ENCODE measurements around the gene ATPAF1. TPM values are rescaled to one million over a fixed set of nuclear protein-coding genes. Genes with fewer than 3 reads are reported as not detected.
"Not testable (repeated sequence)": the region's sequence is repeated elsewhere in the genome, so short reads cannot be mapped to it uniquely, and the experiment has no call there.

The ATPAF1 gene
- total RNA-seq, 1 experiment from 2014 or later: 39.0 TPM

DNA sequence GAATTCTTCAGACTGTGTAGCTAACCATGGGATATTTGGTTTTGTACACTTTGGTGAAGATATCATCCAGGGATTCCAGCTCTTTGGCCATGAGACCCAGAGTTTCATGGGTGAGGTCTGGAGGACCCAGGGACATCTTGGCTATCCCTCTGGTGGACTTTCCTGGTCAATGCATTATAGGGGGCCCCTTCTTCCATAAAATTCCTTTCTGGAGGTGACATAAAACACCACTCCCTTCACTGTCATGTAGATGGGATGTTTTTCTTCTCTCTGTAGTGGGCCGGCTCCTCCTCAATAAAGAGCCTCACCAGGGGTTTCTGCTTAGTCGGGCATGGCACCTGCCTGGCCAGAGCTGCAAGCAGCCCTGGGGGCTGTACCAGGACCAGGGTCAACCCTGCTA is 2.2 kb downstream of the ATPAF1 start:
- CTCF ChIA-PET: no interaction called here
- Histone ChIP-seq H3K4me1 (ENCODE audit: control insufficient read depth, insufficient read depth, low read length) (peaks cover 11% of the 10 kb centered on the region; the same call in 1 of the 2 replicates), H3K27me3 (ENCODE audit: control insufficient read depth, insufficient read depth, low read length) (no peaks in the 10 kb centered on the region), H3K36me3 (ENCODE audit: control insufficient read depth, insufficient read depth, low read length) (0 out of 2 replicates have a peak, but pooled peaks cover 5% of the 10 kb centered on the region), H3K27ac (ENCODE audit: low read length) (no peak overlapping the region), H3K9me3 (ENCODE audit: control insufficient read depth, insufficient read depth, low read depth, low read length) (no peaks in the 10 kb centered on the region), H3K4me3 (ENCODE audit: low read depth in 2 of 2, low read length in 2 of 2) (no peak overlapping the region)
- DNase-seq (ENCODE audit: low read depth, low spot score) (no peak), ATAC-seq (no peak)
- no TSS peak for BruUV-seq (replicated peaks)
- POLR2A ChIA-PET: no interaction called here
- TF ChIP-seq REST (IDR thresholded peaks at IDR 0.05; ENCODE audit: insufficient read depth in 1 of 2, low read depth in 2 of 2, low read length in 1 of 2) (no peak), SIN3A (IDR thresholded peaks at IDR 0.05; ENCODE audit: borderline replicate concordance, insufficient read depth, low read depth, low read length) (no peak), POLR2AphosphoS5 (IDR thresholded peaks at IDR 0.05; ENCODE audit: low read depth, low read length) (no peak), TCF7L2 (IDR thresholded peaks at IDR 0.05; ENCODE audit: low read depth, low read length) (no peak)
- TF ChIP-seq, protein P1, sequence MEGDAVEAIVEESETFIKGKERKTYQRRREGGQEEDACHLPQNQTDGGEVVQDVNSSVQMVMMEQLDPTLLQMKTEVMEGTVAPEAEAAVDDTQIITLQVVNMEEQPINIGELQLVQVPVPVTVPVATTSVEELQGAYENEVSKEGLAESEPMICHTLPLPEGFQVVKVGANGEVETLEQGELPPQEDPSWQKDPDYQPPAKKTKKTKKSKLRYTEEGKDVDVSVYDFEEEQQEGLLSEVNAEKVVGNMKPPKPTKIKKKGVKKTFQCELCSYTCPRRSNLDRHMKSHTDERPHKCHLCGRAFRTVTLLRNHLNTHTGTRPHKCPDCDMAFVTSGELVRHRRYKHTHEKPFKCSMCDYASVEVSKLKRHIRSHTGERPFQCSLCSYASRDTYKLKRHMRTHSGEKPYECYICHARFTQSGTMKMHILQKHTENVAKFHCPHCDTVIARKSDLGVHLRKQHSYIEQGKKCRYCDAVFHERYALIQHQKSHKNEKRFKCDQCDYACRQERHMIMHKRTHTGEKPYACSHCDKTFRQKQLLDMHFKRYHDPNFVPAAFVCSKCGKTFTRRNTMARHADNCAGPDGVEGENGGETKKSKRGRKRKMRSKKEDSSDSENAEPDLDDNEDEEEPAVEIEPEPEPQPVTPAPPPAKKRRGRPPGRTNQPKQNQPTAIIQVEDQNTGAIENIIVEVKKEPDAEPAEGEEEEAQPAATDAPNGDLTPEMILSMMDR (IDR thresholded peaks at IDR 0.05): no peak
- intact Hi-C loops (cut with micrococcal nuclease; ENCODE audit: unreplicated experiment) (no loop called here), in situ Hi-C loops (cut with HindIII; ENCODE audit: low pct_unique_long_range_greater_than_20kb, low sequenced_read_pairs) (no loop called here)

DNA sequence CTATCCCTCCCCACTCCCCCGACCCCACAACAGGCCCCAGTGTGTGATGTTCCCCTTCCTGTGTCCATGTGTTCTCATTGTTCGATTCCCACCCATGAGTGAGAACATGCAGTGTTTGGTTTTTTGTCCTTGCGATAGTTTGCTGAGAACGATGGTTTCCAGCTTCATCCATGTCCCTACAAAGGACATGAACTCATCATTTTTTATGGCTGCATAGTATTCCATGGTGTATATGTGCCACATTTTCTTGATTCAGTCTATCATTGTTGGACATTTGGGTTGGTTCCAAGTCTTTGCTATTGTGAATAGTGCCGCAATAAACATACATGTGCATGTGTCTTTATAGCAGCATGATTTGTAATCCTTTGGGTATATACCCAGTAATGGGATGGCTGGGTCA is 5.2 kb downstream of the ATPAF1 start:
- H3K4me1 ChIP-seq (ENCODE audit: control insufficient read depth, insufficient read depth, low read length); H3K27ac ChIP-seq (ENCODE audit: low read length); H3K36me3 ChIP-seq (ENCODE audit: control insufficient read depth, insufficient read depth, low read length); H3K27me3 ChIP-seq (ENCODE audit: control insufficient read depth, insufficient read depth, low read length); DNase-seq (ENCODE audit: low read depth, low spot score); H3K9me3 ChIP-seq (ENCODE audit: control insufficient read depth, insufficient read depth, low read depth, low read length); in situ Hi-C loops (cut with HindIII; ENCODE audit: low pct_unique_long_range_greater_than_20kb, low sequenced_read_pairs); BruUV-seq (replicated peaks); H3K4me3 ChIP-seq (ENCODE audit: low read depth in 2 of 2, low read length in 2 of 2); CTCF ChIA-PET; intact Hi-C loops (cut with micrococcal nuclease; ENCODE audit: unreplicated experiment); POLR2A ChIA-PET; ATAC-seq: not testable (repeated sequence)

- ATAC-seq; intact Hi-C loops (cut with micrococcal nuclease; ENCODE audit: unreplicated experiment): not testable (repeated sequence)
Observed at GRCh38 chr1:46660116-46660515, 8.0 kb downstream of the ATPAF1 start.

More at GRCh38 chr1:46660116-46660515, 8.0 kb downstream of the ATPAF1 start:
- peaks cover 21% of the 10 kb centered on the region for H3K36me3 ChIP-seq (ENCODE audit: control insufficient read depth, insufficient read depth, low read length)
- BruUV-seq (replicated peaks); H3K4me1 ChIP-seq (ENCODE audit: control insufficient read depth, insufficient read depth, low read length); in situ Hi-C loops (cut with HindIII; ENCODE audit: low pct_unique_long_range_greater_than_20kb, low sequenced_read_pairs); DNase-seq (ENCODE audit: low read depth, low spot score); H3K9me3 ChIP-seq (ENCODE audit: control insufficient read depth, insufficient read depth, low read depth, low read length); H3K27me3 ChIP-seq (ENCODE audit: control insufficient read depth, insufficient read depth, low read length); H3K4me3 ChIP-seq (ENCODE audit: low read depth in 2 of 2, low read length in 2 of 2); H3K27ac ChIP-seq (ENCODE audit: low read length): not testable (repeated sequence)
- POLR2A ChIA-PET: interaction anchor here (0.6 to 0.8 kb wide), 2 partner anchors 17 to 58 kb away, joined by 3 to 4 read pairs; no protein-coding TSS in a partner anchor
- CTCF ChIA-PET: interaction anchor here (0.6 kb wide), 1 partner anchor 42 kb away, joined by 3 read pairs; no protein-coding TSS in a partner anchor

All from Panc1 (cell line).